K562 (cell line): ENCODE data around the gene ITGAL. TPM values are rescaled to one million over a fixed set of nuclear protein-coding genes. Genes with fewer than 3 reads are reported as not detected.

Experiments used
- BRF1 ChIP-seq: IDR thresholded peaks from 3 replicates; pipeline ENCODE4 v1.6.1; 2011; ENCODE audit warnings: borderline replicate concordance, mild to moderate bottlenecking; ENCODE audit not compliant: insufficient read length; ENCODE audit errors: extremely low read depth
- FOSL1 ChIP-seq: fragments of 200-800 bp; sonication (Bioruptor generic); conservative IDR thresholded peaks from 2 replicates; pipeline ENCODE4 v1.6.1; 2016; ENCODE audit warnings: missing genetic modification characterization, missing compliant biosample characterization
- FOXM1 ChIP-seq, 2 experiments: fragments of 450-650 bp in 1 of 2; sonication (generic) in 1 of 2; formaldehyde crosslinking in 1 of 2; IDR thresholded peaks; 2 replicates each; pipeline versions ENCODE4 v1.6.1 to v1.9.0; 2017 to 2022; ENCODE audit warnings: low read depth in 2 of 2, mild to moderate bottlenecking in 2 of 2, missing genetic modification reagents in 1 of 2, moderate library complexity in 1 of 2
- HDGF ChIP-seq: fragments of 450-650 bp; IDR thresholded peaks from 2 replicates; pipeline ENCODE4 v1.6.1; 2016
- MCM2 ChIP-seq: fragments of 450-650 bp; IDR thresholded peaks from 2 replicates; pipeline ENCODE4 v1.6.1; 2017; ENCODE audit warnings: low read depth, mild to moderate bottlenecking
- MED1 ChIP-seq: sonication (generic); formaldehyde crosslinking; IDR thresholded peaks from 2 replicates; pipeline ENCODE4 v1.8.1; 2023; ENCODE audit warnings: missing genetic modification reagents, borderline replicate concordance
- PML ChIP-seq: IDR thresholded peaks from 2 replicates; pipeline ENCODE4 v1.6.1; 2012; ENCODE audit warnings: low read length, inconsistent platforms
- PTBP1 ChIP-seq: fragments of 200-400 bp; formaldehyde crosslinking; IDR thresholded peaks from 2 replicates; pipeline ENCODE4 v1.6.1; 2017; ENCODE audit warnings: low read depth, low read length
- SMAD4 ChIP-seq: fragments of 250-450 bp; sonication (Bioruptor Pico); conservative IDR thresholded peaks from 2 replicates; pipeline ENCODE4 v1.8.0; 2021; ENCODE audit warnings: inconsistent platforms, mild to moderate bottlenecking, moderate library complexity
- SOX6 ChIP-seq: fragments of 450-650 bp; IDR thresholded peaks from 2 replicates; pipeline ENCODE4 v1.6.1; 2014; ENCODE audit warnings: mild to moderate bottlenecking
- SREBF1 ChIP-seq: fragments of 150-350 bp; IDR thresholded peaks from 2 replicates; pipeline ENCODE4 v1.6.1; 2014; ENCODE audit warnings: antibody characterized with exemption, low read depth, low read length, borderline replicate concordance
- SRSF3 ChIP-seq: fragments of 200-400 bp; formaldehyde crosslinking; IDR thresholded peaks from 2 replicates; pipeline ENCODE4 v1.6.1; 2016; ENCODE audit warnings: mild to moderate bottlenecking, low read length, moderate library complexity; ENCODE audit not compliant: insufficient read depth
- THRAP3 ChIP-seq: fragments of 450-650 bp; IDR thresholded peaks from 2 replicates; pipeline ENCODE4 v1.6.1; 2016; ENCODE audit warnings: mild to moderate bottlenecking, inconsistent platforms, borderline replicate concordance
- TSC22D4 ChIP-seq: fragments of 450-650 bp; IDR thresholded peaks from 2 replicates; pipeline ENCODE4 v1.6.1; 2016; ENCODE audit warnings: missing genetic modification characterization, missing biosample characterization, control low read depth
- ZFPM2 ChIP-seq: fragments of 250-450 bp; sonication (Bioruptor Pico); IDR thresholded peaks from 2 replicates; pipeline ENCODE4 v1.5.1; 2022; ENCODE audit warnings: mild to moderate bottlenecking
- ZNF277 ChIP-seq: fragments of 250-450 bp; sonication (Bioruptor Pico); IDR thresholded peaks from 2 replicates; pipeline ENCODE4 v1.8.0; 2022; ENCODE audit warnings: inconsistent platforms, mild to moderate bottlenecking, moderate library complexity, borderline replicate concordance
- ZNF316 ChIP-seq: fragments of 450-650 bp; IDR thresholded peaks from 2 replicates; pipeline ENCODE4 v1.6.1; 2016
- polyA plus RNA-seq, 8 experiments: library from polyadenylated mRNA; depleted of rRNA in 4 of 8; stranded (reverse) in 5 of 8; unstranded in 3 of 8; fragments of >200 nt; fragmentation: Nextera tagmentation in 2 of 8; fragmentation: Illumina TruSeq in 1 of 8; extraction: Ambion mirVana in 2 of 8; extraction: Trizol in 1 of 8; gene quantifications; 2 replicates each; pipeline versions ENCODE4 v1.2.1 to v1.2.3, GENCODE V29; 2011 to 2014; ENCODE audit warnings: inconsistent platforms in 1 of 8, missing spikeins in 1 of 8
- total RNA-seq, 7 experiments: library from RNA; depleted of rRNA in 6 of 7; stranded (reverse); fragments of >200 nt in 6 of 7; fragmentation: Illumina TruSeq in 2 of 7; extraction: Trizol in 2 of 7; gene quantifications; 2 replicates each; pipeline versions ENCODE4 v1.2.1 to v1.2.3, GENCODE V29; 2011 to 2021; ENCODE audit warnings: low replicate concordance in 1 of 7
- TF ChIP-seq, protein P1 (sequence below): fragments of 450-650 bp; IDR thresholded peaks from 2 replicates; pipeline ENCODE4 v1.6.1; 2017; ENCODE audit warnings: antibody characterized with exemption, mild to moderate bottlenecking
- TF ChIP-seq, protein P2 (sequence below), 2 experiments: fragments of 150-350 bp in 1 of 2; IDR thresholded peaks; 2 replicates each; pipeline ENCODE4 v1.6.1; 2012 to 2016; ENCODE audit warnings: low read depth in 2 of 2, low read length in 2 of 2, mild to moderate bottlenecking in 1 of 2, moderate library complexity in 1 of 2

Gene ITGAL
- total and polyA plus RNA-seq, 9 of the 15 experiments (the other 6 are each of a cell fraction or from before 2014, with no cell fraction given): 0.01 to 0.53 TPM; not detected in 7

GRCh38 chr16:30557957-30558788 is 85.6 kb downstream of the ITGAL start, which contains the start of gene ZNF764 (continued):
- TF ChIP-seq TSC22D4 (tag): no peak
- no peak for TF ChIP-seq ZFPM2 (CRISPR knock-in tag)
- TF ChIP-seq MCM2: no peak
- no peak for TF ChIP-seq BRF1
- TF ChIP-seq FOXM1 (IDR thresholded peaks at IDR 0.05; ENCODE audit: low read depth): no peak
- 0 out of 2 replicates have a peak, but pooled peaks have one; percentile 19 for TF ChIP-seq FOXM1 (CRISPR knock-in tag; IDR thresholded peaks at IDR 0.05; ENCODE audit: low read depth)
- TF ChIP-seq PTBP1: no peak
- no peak for TF ChIP-seq MED1 (CRISPR knock-in tag)
- TF ChIP-seq, protein P1, sequence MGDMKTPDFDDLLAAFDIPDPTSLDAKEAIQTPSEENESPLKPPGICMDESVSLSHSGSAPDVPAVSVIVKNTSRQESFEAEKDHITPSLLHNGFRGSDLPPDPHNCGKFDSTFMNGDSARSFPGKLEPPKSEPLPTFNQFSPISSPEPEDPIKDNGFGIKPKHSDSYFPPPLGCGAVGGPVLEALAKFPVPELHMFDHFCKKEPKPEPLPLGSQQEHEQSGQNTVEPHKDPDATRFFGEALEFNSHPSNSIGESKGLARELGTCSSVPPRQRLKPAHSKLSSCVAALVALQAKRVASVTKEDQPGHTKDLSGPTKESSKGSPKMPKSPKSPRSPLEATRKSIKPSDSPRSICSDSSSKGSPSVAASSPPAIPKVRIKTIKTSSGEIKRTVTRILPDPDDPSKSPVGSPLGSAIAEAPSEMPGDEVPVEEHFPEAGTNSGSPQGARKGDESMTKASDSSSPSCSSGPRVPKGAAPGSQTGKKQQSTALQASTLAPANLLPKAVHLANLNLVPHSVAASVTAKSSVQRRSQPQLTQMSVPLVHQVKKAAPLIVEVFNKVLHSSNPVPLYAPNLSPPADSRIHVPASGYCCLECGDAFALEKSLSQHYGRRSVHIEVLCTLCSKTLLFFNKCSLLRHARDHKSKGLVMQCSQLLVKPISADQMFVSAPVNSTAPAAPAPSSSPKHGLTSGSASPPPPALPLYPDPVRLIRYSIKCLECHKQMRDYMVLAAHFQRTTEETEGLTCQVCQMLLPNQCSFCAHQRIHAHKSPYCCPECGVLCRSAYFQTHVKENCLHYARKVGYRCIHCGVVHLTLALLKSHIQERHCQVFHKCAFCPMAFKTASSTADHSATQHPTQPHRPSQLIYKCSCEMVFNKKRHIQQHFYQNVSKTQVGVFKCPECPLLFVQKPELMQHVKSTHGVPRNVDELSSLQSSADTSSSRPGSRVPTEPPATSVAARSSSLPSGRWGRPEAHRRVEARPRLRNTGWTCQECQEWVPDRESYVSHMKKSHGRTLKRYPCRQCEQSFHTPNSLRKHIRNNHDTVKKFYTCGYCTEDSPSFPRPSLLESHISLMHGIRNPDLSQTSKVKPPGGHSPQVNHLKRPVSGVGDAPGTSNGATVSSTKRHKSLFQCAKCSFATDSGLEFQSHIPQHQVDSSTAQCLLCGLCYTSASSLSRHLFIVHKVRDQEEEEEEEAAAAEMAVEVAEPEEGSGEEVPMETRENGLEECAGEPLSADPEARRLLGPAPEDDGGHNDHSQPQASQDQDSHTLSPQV: peak; percentile 12
- no peak for TF ChIP-seq PML
- peak; percentile 69; the same call in 1 of the 2 replicates for TF ChIP-seq SOX6
- peak; percentile 94 for TF ChIP-seq FOSL1 (tag)
- TF ChIP-seq, protein P2, sequence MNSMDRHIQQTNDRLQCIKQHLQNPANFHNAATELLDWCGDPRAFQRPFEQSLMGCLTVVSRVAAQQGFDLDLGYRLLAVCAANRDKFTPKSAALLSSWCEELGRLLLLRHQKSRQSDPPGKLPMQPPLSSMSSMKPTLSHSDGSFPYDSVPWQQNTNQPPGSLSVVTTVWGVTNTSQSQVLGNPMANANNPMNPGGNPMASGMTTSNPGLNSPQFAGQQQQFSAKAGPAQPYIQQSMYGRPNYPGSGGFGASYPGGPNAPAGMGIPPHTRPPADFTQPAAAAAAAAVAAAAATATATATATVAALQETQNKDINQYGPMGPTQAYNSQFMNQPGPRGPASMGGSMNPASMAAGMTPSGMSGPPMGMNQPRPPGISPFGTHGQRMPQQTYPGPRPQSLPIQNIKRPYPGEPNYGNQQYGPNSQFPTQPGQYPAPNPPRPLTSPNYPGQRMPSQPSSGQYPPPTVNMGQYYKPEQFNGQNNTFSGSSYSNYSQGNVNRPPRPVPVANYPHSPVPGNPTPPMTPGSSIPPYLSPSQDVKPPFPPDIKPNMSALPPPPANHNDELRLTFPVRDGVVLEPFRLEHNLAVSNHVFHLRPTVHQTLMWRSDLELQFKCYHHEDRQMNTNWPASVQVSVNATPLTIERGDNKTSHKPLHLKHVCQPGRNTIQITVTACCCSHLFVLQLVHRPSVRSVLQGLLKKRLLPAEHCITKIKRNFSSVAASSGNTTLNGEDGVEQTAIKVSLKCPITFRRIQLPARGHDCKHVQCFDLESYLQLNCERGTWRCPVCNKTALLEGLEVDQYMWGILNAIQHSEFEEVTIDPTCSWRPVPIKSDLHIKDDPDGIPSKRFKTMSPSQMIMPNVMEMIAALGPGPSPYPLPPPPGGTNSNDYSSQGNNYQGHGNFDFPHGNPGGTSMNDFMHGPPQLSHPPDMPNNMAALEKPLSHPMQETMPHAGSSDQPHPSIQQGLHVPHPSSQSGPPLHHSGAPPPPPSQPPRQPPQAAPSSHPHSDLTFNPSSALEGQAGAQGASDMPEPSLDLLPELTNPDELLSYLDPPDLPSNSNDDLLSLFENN (IDR thresholded peaks at IDR 0.05; ENCODE audit: low read depth in 2 of 2, low read length in 2 of 2): no peak
- no peak for TF ChIP-seq THRAP3
- TF ChIP-seq SREBF1: no peak
- no peak for TF ChIP-seq ZNF316
- no peak for TF ChIP-seq ZNF277 (CRISPR knock-in tag)
- no peak for TF ChIP-seq SRSF3
- no peak for TF ChIP-seq HDGF
- no peak; the same call in 1 of the 2 replicates for TF ChIP-seq SMAD4
